ENCODE data around the gene NAPEPLD. TPM values are rescaled to one million over a fixed set of nuclear protein-coding genes. Genes with fewer than 3 reads are reported as not detected.

The NAPEPLD gene
- total RNA-seq, 2 experiments from 2014 or later, result 1.5 to 1.7 TPM

DNA sequence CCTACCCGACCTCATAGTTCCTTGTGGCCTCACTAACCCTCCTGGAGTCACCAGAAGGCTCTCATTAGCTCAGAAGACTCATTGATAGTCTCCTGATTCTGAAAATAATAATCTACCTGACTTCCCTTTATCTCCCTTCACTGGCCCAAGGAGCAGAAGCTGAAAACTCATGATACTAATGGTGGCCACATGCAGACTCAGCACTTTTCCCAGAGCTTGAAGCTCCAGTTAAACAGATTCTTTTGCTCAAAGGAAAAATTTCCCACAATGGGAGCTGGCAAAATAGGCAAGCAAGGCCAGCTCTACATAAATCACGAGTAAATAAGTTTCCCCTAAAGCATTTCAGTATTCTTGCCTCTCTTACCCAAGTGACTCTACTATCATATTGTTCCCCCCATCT is 8.2 kb downstream of the NAPEPLD start:
- no peak overlapping the region for H3K4me3 Mint-ChIP-seq
- H3K4me1 ChIP-seq (ENCODE audit: insufficient read depth, low read length), result no peaks in the 10 kb centered on the region
- H3K9me3 ChIP-seq (ENCODE audit: control insufficient read depth in 1 of 2, insufficient read depth in 1 of 2, low read length in 2 of 2), result no peaks in the 10 kb centered on the region
- no peak overlapping the region for H3K27ac ChIP-seq (ENCODE audit: low read depth in 1 of 2, low read length in 2 of 2)
- H3K27ac Mint-ChIP-seq, result no peak overlapping the region
- H3K4me1 Mint-ChIP-seq (ENCODE audit: low read depth), result peaks cover 8% of the 10 kb centered on the region
- no peak for ATAC-seq (ENCODE audit: poor library complexity)
- no peak for TF ChIP-seq CTCF (IDR thresholded peaks at IDR 0.05)
- intact Hi-C loops (cut with DNase I, micrococcal nuclease), result no loop called here
- peaks cover 6% of the 10 kb centered on the region for H3K36me3 Mint-ChIP-seq (ENCODE audit: low read depth)
- H3K27me3 Mint-ChIP-seq, result no peaks in the 10 kb centered on the region
- H3K4me3 ChIP-seq (ENCODE audit: low read length), result no peak overlapping the region
- ChIA-PET POLR2A (no interaction called here), CTCF (no interaction called here)
- no peaks in the 10 kb centered on the region for H3K36me3 ChIP-seq (ENCODE audit: insufficient read depth, low read length)
- no peak for DNase-seq
- H3K9me3 Mint-ChIP-seq, result no peaks in the 10 kb centered on the region
- no peaks in the 10 kb centered on the region for H3K27me3 ChIP-seq (ENCODE audit: control insufficient read depth in 1 of 2, insufficient read depth in 2 of 2, low read length in 2 of 2)

DNA sequence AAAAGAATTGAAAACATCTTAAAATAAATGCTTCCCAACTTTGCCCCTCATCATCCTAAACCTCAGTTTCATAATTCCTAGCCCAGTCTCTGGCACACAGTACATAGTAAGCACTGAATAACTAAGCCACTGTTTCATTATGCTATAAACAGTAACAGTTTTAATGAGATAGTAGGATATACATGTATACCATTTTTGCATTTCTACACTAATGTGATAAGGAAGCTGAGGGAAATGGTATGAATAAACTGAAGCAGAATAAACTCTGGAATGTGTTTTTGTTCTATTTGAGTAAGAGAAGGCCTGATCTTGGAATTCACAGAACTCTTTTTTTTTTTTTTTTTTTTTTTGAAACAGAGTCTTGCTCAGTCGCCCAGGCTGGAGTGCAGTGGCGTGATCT is 8.8 kb downstream of the NAPEPLD start:
- ChIA-PET CTCF (no interaction called here), POLR2A (no interaction called here)
- H3K27me3 Mint-ChIP-seq, result no peaks in the 10 kb centered on the region
- ATAC-seq (ENCODE audit: poor library complexity) (no peak), DNase-seq (no peak)
- intact Hi-C loops (cut with DNase I, micrococcal nuclease), result no loop called here
- H3K9me3 ChIP-seq (ENCODE audit: control insufficient read depth in 1 of 2, insufficient read depth in 1 of 2, low read length in 2 of 2), result no peaks in the 10 kb centered on the region
- H3K27me3 ChIP-seq (ENCODE audit: control insufficient read depth in 1 of 2, insufficient read depth in 2 of 2, low read length in 2 of 2), result no peaks in the 10 kb centered on the region
- no peak overlapping the region for H3K27ac ChIP-seq (ENCODE audit: low read depth in 1 of 2, low read length in 2 of 2)
- H3K4me3 Mint-ChIP-seq, result no peak overlapping the region
- H3K9me3 Mint-ChIP-seq, result no peaks in the 10 kb centered on the region
- TF ChIP-seq CTCF (IDR thresholded peaks at IDR 0.05), result no peak
- H3K4me1 ChIP-seq (ENCODE audit: insufficient read depth, low read length), result no peaks in the 10 kb centered on the region
- no peaks in the 10 kb centered on the region for H3K36me3 ChIP-seq (ENCODE audit: insufficient read depth, low read length)
- peaks cover 6% of the 10 kb centered on the region for H3K4me1 Mint-ChIP-seq (ENCODE audit: low read depth)
- no peak overlapping the region for H3K4me3 ChIP-seq (ENCODE audit: low read length)
- peaks cover 6% of the 10 kb centered on the region for H3K36me3 Mint-ChIP-seq (ENCODE audit: low read depth)
- no peak overlapping the region for H3K27ac Mint-ChIP-seq

DNA sequence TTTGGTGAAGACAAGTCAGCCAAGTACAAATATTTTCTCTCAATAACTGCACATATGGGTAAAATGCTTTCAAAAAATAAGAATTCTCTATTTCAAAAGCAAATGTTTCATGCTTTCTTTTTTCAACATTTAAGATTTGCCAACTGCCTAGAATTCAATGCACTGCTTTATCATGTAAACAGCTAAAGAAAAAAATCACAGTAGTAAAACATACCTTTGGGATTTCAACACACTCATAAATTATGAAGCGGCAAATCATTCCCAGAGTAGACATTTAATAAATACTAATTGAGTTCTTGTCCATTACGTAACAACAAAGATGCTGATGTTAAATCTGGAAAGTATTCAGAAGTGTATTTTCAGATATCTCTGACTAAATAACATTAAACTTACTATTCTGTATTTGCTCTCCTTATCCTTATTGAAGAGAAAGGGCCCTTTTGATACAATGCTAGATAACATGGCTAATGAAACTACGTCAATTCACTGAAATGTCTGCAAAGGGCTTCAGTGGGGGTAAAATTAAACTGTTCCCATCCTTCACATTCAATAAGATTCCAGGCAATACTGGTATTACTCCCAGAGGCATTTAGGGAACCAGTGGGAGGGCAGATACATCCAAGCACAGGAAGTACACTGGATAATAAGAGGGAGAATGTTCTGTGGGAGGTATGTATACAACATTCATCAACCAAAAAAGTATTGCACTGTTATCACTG is 13.9 kb downstream of the NAPEPLD start:
- Histone ChIP-seq H3K4me1 (ENCODE audit: insufficient read depth, low read length) (no peaks in the 10 kb centered on the region), H3K9me3 (ENCODE audit: control insufficient read depth in 1 of 2, insufficient read depth in 1 of 2, low read length in 2 of 2) (no peaks in the 10 kb centered on the region), H3K27ac (ENCODE audit: low read depth in 1 of 2, low read length in 2 of 2) (no peak overlapping the region), H3K27me3 (ENCODE audit: control insufficient read depth in 1 of 2, insufficient read depth in 2 of 2, low read length in 2 of 2) (no peaks in the 10 kb centered on the region), H3K36me3 (ENCODE audit: insufficient read depth, low read length) (no peaks in the 10 kb centered on the region), H3K4me3 (ENCODE audit: low read length) (no peak overlapping the region)
- H3K36me3 Mint-ChIP-seq (ENCODE audit: low read depth), result no peaks in the 10 kb centered on the region
- no peaks in the 10 kb centered on the region for H3K27me3 Mint-ChIP-seq
- H3K9me3 Mint-ChIP-seq, result no peaks in the 10 kb centered on the region
- ChIA-PET POLR2A (no interaction called here), CTCF (no interaction called here)
- intact Hi-C loops (cut with DNase I, micrococcal nuclease), result no loop called here
- ATAC-seq (ENCODE audit: poor library complexity), result no peak
- peaks cover 21% of the 10 kb centered on the region for H3K4me1 Mint-ChIP-seq (ENCODE audit: low read depth)
- DNase-seq, result no peak
- no peak for TF ChIP-seq CTCF (IDR thresholded peaks at IDR 0.05)
- H3K4me3 Mint-ChIP-seq, result no peak overlapping the region
- H3K27ac Mint-ChIP-seq, result no peak overlapping the region

Data from CD4-positive, alpha-beta T cell (primary cell).